ENCODE measurements around the gene ACBD4.

The ACBD4 gene

DNA sequence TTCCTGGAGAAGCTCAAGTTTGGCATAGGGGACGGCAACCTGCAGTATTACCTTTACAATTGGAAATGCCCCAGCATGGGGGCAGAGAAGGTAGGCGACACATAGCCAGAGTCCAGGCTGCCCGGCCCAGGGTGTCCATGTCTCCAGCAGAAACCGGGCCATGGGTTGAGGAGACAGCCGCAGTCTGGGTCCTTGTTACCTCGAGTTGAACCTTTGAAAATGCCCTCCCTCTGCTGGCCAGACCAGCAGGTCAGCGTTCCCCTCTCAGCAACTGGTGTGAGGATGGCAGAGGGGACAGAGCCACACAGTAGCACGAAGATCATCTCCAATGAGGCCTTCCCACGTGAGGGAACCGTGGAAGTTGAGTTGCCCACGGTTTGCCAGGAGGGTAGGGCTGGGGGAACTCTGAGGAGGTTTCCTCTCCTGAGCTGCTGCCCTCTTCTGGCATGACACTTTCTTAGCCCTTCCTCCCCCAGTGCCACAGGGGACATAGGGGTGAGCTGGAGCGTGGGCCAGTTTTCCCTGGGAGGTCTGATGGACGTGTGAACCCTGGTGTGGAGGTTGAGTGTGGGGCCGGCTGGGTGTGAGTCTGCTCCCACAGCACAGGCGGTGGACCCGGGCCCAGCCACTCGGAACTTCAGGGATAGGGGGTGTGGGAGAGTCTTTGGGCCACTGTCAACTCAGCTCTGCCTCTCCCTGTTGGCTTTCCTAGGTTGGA, 30.4 kb upstream of the ACBD4 start:
- no peak for DNase-seq

DNA sequence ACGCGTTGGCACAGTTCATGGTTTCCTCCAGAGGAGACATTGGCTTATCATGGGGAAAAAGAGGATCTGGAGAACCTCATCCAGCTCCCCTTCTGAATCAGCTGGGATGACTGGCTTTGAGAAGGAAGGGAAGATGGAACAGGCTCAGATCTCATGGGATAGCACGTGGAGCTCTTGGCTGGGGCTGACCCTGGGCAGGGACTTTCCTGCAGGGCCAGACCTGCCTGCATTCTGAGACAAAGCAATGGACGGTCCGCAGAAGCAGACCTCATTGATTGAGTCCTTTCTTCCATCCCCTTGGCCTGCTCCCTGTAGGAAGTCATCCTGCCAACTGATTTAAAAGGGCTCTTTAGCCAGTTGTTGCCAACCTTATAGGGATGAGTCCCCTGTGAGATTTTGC, 29.4 kb upstream of the ACBD4 start:
- no peak for DNase-seq

DNA sequence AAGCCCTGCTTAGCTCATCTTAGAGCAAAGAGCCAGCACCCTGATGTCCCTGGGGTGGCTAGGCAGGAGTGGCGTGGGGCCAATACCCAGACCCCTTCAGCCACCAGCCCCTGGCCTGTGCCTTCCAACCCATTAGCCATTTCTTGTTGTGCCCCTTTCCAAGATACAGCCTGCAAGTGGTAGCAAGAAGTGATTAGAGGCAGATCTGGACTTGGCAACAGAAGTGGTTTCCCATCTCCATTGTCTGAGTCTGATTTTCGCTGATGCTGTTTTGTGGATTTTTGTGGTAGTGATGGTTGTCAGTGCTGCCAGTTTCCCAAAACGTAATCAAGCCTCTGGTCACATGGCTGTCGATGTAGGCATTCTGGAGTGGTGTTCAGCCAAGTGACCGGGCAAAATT, 28.9 kb upstream of the ACBD4 start:
- DNase-seq: no peak

DNA sequence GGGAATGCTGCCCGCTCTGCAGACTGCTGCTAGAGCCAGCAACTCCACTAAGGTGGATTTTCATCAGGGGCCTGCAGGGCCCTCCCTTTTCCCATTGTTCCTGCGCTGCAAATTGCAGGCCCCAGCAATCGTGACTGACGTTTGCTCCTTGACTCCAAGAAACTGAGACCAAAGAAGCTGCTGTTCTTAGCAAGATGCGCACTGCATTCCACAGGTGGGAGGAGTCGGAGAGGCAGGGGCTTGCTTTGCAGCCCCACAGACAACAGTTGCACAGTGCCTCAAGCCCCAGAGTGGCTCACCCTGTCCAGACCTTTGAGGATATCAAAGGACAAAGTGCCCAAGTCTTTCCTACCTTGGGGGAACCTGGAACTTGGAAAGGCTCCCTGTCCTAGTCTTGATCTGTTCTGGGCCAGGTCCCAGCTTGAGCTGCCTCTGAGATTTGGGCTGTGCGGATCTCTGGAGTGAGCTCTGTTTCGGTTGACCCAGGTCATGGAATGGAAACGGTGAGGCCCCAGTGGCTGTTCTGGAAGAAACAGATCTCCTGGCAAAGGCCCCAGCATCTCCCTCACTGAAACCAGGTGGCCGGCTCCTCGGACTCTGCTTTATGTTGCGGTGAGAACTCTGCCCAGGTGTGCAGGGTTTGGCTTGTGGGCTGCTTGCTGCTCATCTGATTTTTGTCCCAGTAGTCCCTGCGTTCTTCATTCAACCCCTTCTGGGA, 28.0 kb upstream of the ACBD4 start:
- no peak for DNase-seq

DNA sequence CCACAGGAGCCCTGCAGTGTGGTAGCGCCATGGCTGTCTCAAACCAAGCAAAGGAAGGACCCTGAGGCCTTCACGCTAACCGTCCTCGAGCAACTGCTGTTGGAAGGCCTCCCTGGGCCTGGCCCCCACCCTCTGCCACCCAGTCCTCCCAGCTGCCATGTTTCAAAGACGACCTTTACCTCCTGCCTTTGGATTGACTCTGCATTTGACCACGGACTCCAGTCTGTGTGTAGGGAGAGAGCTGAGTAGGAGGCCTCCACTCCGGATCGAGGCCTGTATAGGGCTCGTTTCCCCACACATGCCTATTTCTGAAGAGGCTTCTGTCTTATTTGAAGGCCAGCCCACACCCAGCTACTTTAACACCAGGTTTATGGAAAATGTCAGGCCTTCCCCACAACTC, 27.4 kb upstream of the ACBD4 start:
- DNase-seq: no peak

DNA sequence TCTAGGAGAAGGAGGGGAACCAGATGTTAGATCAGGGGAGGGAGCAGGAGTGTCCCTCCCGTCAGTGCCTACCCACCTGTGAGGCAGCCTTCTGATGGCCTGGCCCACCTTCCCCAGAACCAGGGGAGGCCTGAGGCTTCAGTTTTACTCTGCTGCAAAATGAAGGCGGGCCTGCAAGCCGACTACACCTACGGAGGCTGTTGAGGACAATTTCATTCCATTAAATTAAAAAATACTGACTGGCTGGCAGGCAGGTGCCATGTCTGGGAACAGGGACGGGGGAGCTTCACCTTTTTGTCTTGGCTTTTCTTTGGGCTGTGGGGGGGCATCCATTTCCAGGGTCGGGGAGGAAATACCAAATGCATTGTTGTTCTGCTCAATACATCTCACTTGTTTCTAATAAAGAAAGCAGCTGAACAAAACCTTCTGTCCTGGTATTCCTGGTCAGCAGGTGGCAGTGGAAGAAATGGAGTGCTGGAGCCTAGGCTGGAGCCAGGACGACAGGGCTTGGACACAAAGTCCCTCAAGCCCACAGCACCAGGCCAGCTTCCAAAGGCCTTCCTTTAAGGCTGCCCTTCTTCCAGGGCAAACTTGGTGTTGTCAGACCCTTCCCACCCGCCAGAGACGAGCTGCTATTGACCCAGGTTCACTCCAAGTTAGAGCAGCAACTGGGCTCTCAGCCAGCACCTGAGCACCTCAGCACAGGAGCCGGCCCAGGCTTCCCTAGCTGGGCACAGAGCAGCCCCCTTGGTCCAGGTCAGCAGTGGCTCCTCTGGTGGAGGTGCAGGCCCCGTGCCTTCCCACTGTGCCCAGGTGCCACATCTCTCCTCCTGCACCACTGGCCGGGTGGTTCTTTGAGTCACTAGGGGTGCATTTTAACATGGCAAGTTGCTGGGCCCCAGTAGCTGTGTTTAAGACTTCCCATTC, 26.6 kb upstream of the ACBD4 start:
- no peak for DNase-seq

- no peak for DNase-seq
Observed at GRCh38 chr17:45110676-45111611, 24.5 kb upstream of the ACBD4 start.

DNA sequence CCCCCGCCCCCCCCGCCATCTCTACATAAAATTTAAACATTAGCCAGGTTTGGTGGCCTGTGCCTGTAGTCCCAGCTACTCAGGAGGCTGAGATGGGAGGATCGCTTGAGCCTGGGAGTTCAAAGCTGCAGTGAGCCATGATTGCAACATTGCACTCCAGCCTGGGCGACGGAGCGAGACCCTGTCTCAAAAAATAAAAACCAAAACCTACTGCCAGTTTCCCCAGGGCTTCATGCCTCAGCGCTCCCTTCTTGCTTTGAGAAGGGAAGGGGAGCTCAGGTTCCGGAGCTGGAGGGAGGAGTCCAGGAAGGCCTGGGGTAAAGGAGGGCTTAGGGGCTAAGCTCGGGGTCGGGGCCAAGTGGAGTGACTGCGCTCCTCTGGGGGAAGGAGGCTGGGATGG, 23.6 kb upstream of the ACBD4 start:
- DNase-seq: no peak

GRCh38 chr17:45112559-45113423, 22.7 kb upstream of the ACBD4 start:
- no peak for DNase-seq

GRCh38 chr17:45113424-45113754, 22.1 kb upstream of the ACBD4 start:
- no peak for DNase-seq

- DNase-seq: no peak
Observed at GRCh38 chr17:45114117-45114932, 21.2 kb upstream of the ACBD4 start.

DNA sequence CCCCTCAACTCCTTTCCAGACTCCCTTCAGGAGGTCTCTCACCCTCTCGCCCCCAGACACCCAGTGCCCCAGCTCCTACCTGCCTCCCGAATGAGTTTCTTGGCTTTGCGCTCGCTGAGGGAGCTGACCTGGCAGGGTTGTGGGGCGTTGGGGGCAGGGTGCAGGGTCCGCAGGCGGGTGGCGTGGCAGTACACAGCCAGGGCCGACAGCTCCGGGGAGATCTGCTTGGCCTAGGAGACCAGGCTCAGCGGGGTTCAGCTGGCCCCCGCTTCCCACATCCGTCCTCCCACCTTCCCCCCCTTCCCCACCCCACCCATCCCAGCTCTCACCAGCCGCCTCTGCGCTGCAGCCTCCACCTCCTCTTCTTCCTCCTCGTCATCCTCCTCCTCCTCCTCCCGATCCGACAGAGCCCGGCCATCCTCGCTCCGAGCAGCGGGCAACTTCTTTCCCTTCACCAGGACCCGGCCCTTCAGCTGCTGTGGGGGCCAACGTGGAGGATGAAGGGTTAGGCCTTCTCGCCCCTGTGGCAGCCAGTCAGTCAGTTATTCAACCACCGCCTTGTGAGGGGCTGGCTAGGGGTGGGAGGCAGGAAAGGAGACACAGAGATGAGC, 20.4 kb upstream of the ACBD4 start:
- no peak for DNase-seq

DNA sequence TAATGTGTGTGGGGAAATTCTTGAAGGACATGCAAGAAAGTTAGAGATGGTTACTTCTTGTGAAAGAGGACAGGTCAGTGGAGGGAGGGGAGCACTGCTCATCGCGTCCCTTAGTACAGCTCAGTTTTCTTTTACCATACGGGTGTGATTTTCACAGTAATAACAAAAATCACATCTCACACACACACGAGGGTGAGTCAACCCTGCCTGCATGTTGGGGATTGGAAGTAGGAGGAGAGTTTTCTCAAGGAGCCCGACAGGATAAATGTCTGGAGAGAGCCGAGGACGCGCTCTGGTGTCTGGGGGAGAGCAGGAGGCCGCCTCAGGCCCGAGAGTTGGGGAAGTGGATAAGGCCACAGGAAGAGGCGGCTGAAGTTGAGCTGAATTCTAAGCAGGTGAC, 19.6 kb upstream of the ACBD4 start:
- DNase-seq: no peak

GRCh38 chr17:45116434-45117016, 19.0 kb upstream of the ACBD4 start:
- DNase-seq: no peak

GRCh38 chr17:45117334-45117733, 18.2 kb upstream of the ACBD4 start:
- DNase-seq: no peak

GRCh38 chr17:45117848-45118646, 17.4 kb upstream of the ACBD4 start:
- DNase-seq: no peak

GRCh38 chr17:45118691-45119090, 16.8 kb upstream of the ACBD4 start:
- DNase-seq: no peak

DNA sequence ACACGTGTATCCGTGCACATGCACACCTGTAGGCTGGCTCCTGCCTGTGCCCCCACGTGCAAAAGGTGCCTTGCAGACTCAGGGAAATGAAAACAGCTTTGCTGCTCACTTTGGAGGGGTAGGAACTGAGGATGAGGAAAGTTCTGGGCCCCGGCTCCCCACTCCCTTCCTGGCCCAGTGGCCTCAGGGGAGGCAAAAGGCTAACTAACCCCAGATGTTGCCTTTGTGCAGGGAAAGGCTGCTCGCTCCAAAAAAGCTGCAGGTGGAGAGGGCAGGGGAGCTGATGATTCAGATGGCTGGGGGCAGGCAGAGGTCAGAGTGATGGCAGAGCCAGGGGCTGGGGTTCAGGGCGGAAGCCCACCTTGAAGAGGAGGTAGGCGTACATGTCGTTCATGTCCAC, 15.5 kb upstream of the ACBD4 start:
- DNase-seq: no peak

- DNase-seq: no peak
Observed at GRCh38 chr17:45120558-45120957, 14.9 kb upstream of the ACBD4 start.
